Naive B cell (primary cell): ENCODE results near the gene AK8. TPM values are rescaled to one million over a fixed set of nuclear protein-coding genes. Genes with fewer than 3 reads are reported as not detected.

Experiments
- ATAC-seq, 2 donors: fragments of 150-1000 bp; cut with Tn5 transposase; 2 replicates each; pipeline ENCODE4 v1.10.0; 2021; ENCODE audit warnings: low read depth in 2 of 2, mild to moderate bottlenecking in 2 of 2, moderate library complexity in 2 of 2
- DNase-seq: peaks from one replicate; pipeline ENCODE4 v3.0.0; 2022
- H3K27ac Mint-ChIP-seq, 6 donors: one replicate each; pipeline ENCODE4 v1.8.0; 2020 to 2022; ENCODE audit warnings: mild to moderate bottlenecking in 6 of 6, mixed read lengths in 6 of 6, moderate library complexity in 5 of 6, inconsistent platforms in 2 of 6
- H3K27me3 Mint-ChIP-seq, 3 donors: one replicate each; pipeline ENCODE4 v1.8.0; 2021 to 2022; ENCODE audit warnings: mixed read lengths in 3 of 3, mild to moderate bottlenecking in 1 of 3
- H3K36me3 Mint-ChIP-seq, 2 donors: one replicate each; pipeline ENCODE4 v1.8.0; 2020 to 2022; ENCODE audit warnings: mixed read lengths in 2 of 2, inconsistent platforms in 1 of 2, mild to moderate bottlenecking in 1 of 2
- H3K4me1 Mint-ChIP-seq, 3 donors: one replicate each; pipeline ENCODE4 v1.8.0; 2020 to 2022; ENCODE audit warnings: mixed read lengths in 3 of 3, inconsistent platforms in 1 of 3, mild to moderate bottlenecking in 1 of 3, moderate library complexity in 1 of 3
- H3K4me3 Mint-ChIP-seq, 8 donors: one replicate each; pipeline ENCODE4 v1.8.0; 2020 to 2022; ENCODE audit warnings: mild to moderate bottlenecking in 8 of 8, mixed read lengths in 8 of 8, moderate library complexity in 8 of 8, inconsistent platforms in 2 of 8
- H3K9me3 Mint-ChIP-seq, 7 donors: one replicate each; pipeline ENCODE4 v1.8.0; 2020 to 2022; ENCODE audit warnings: mixed read lengths in 7 of 7, mild to moderate bottlenecking in 5 of 7, inconsistent platforms in 2 of 7, moderate library complexity in 1 of 7
- polyA plus RNA-seq, 6 donors: library from polyadenylated mRNA; unstranded; fragments of 300-500 nt; fragmentation: Illumina TruSeq; gene quantifications; one replicate each; pipeline ENCODE4 v1.2.3, GENCODE V29; 2021; ENCODE audit warnings: low read depth in 6 of 6

The AK8 gene
- polyA plus RNA-seq, 6 donors from 2014 or later = 0.70 to 4.7 (median 1.5) TPM

- no peaks in the 10 kb centered on the region for H3K4me1 Mint-ChIP-seq
- DNase-seq (no peak), ATAC-seq (no peak)
- H3K4me3 Mint-ChIP-seq = no peak overlapping the region
- H3K27ac Mint-ChIP-seq = no peak overlapping the region
- H3K9me3 Mint-ChIP-seq = no peaks in the 10 kb centered on the region
- H3K27me3 Mint-ChIP-seq = peaks cover 0 to 4% (median 0%) of the 10 kb centered on the region in 3 donors
- no peaks in the 10 kb centered on the region for H3K36me3 Mint-ChIP-seq
These were observed 13.8 kb downstream of the AK8 start for GRCh38 chr9:132864277-132864676.

- Mint-ChIP-seq H3K4me3 (no peak overlapping the region), H3K9me3 (no peaks in the 10 kb centered on the region), H3K4me1 (no peaks in the 10 kb centered on the region), H3K36me3 (no peaks in the 10 kb centered on the region), H3K27ac (no peak overlapping the region), H3K27me3 (peaks cover 0 to 9% (median 0%) of the 10 kb centered on the region in 3 donors)
- ATAC-seq (no peak), DNase-seq (no peak)
These were observed 15.0 kb downstream of the AK8 start for GRCh38 chr9:132863096-132863495.

- H3K9me3 Mint-ChIP-seq = no peaks in the 10 kb centered on the region
- H3K4me3 Mint-ChIP-seq = no peak overlapping the region
- peaks cover 0 to 10% (median 0%) of the 10 kb centered on the region in 3 donors for H3K27me3 Mint-ChIP-seq
These were observed 15.6 kb downstream of the AK8 start for GRCh38 chr9:132862533-132862932.

GRCh38 chr9:132861666-132862065 lies 16.4 kb downstream of the AK8 start:
- no peak for ATAC-seq
- H3K36me3 Mint-ChIP-seq = no peaks in the 10 kb centered on the region
- H3K4me3 Mint-ChIP-seq = no peak overlapping the region
- H3K9me3 Mint-ChIP-seq = no peaks in the 10 kb centered on the region
- H3K27ac Mint-ChIP-seq = no peak overlapping the region
- no peaks in the 10 kb centered on the region for H3K4me1 Mint-ChIP-seq
- no peak for DNase-seq
- H3K27me3 Mint-ChIP-seq = peaks cover 0 to 10% (median 0%) of the 10 kb centered on the region in 3 donors

More at GRCh38 chr9:132862533-132862932, 15.6 kb downstream of the AK8 start:
- ATAC-seq (no peak), DNase-seq (no peak)
- Mint-ChIP-seq H3K36me3 (no peaks in the 10 kb centered on the region), H3K27ac (no peak overlapping the region), H3K4me1 (no peaks in the 10 kb centered on the region)

- Mint-ChIP-seq H3K4me1 (peaks cover 10 to 19% (median 11%) of the 10 kb centered on the region in 3 donors), H3K36me3 (no peaks in the 10 kb centered on the region), H3K9me3 (no peaks in the 10 kb centered on the region), H3K4me3 (no peak overlapping the region), H3K27ac (peak overlapping the region in 2 of 6 donors; percentile 56), H3K27me3 (peaks cover 0 to 16% (median 0%) of the 10 kb centered on the region in 3 donors)
- no peak for DNase-seq
- ATAC-seq = no peak
These were observed 19.3 kb downstream of the AK8 start for GRCh38 chr9:132858751-132859150.

- H3K4me3 Mint-ChIP-seq = no peak overlapping the region
- ATAC-seq = no peak
These were observed 20.3 kb downstream of the AK8 start for GRCh38 chr9:132857616-132858342.

GRCh38 chr9:132857031-132857430 lies 21.1 kb downstream of the AK8 start:
- ATAC-seq = no peak
- H3K27ac Mint-ChIP-seq = no peak overlapping the region
- peaks cover 0 to 17% (median 0%) of the 10 kb centered on the region in 3 donors for H3K27me3 Mint-ChIP-seq
- H3K9me3 Mint-ChIP-seq = no peaks in the 10 kb centered on the region
- no peak for DNase-seq
- H3K36me3 Mint-ChIP-seq = no peaks in the 10 kb centered on the region
- H3K4me3 Mint-ChIP-seq = peak overlapping the region in 1 of 8 donors; percentile 74
- peaks cover 10 to 21% (median 11%) of the 10 kb centered on the region in 3 donors for H3K4me1 Mint-ChIP-seq

More at GRCh38 chr9:132857616-132858342, 20.3 kb downstream of the AK8 start:
- no peaks in the 10 kb centered on the region for H3K36me3 Mint-ChIP-seq
- no peaks in the 10 kb centered on the region for H3K9me3 Mint-ChIP-seq
- no peak overlapping the region for H3K27ac Mint-ChIP-seq
- no peak for DNase-seq
- peaks cover 10 to 21% (median 11%) of the 10 kb centered on the region in 3 donors for H3K4me1 Mint-ChIP-seq
- peaks cover 0 to 16% (median 0%) of the 10 kb centered on the region in 3 donors for H3K27me3 Mint-ChIP-seq

- DNase-seq = no peak
- H3K9me3 Mint-ChIP-seq = no peaks in the 10 kb centered on the region
- ATAC-seq = no peak
- peaks cover 10 to 21% (median 11%) of the 10 kb centered on the region in 3 donors for H3K4me1 Mint-ChIP-seq
- no peak overlapping the region for H3K27ac Mint-ChIP-seq
- H3K4me3 Mint-ChIP-seq = peak overlapping the region in 3 of 8 donors; percentile 42 to 63 (median 53)
- H3K36me3 Mint-ChIP-seq = no peaks in the 10 kb centered on the region
- H3K27me3 Mint-ChIP-seq = peaks cover 0 to 22% (median 0%) of the 10 kb centered on the region in 3 donors
These were observed 22.2 kb downstream of the AK8 start for GRCh38 chr9:132855904-132856303.

GRCh38 chr9:132854832-132855231 lies 23.3 kb downstream of the AK8 start:
- no peak for ATAC-seq
- Mint-ChIP-seq H3K4me3 (peak overlapping the region in 4 of 8 donors; percentile 31 to 68 (median 52)), H3K36me3 (no peaks in the 10 kb centered on the region), H3K27me3 (peaks cover 0 to 18% (median 0%) of the 10 kb centered on the region in 3 donors), H3K27ac (peak overlapping the region in 3 of 6 donors; percentile 6 to 37 (median 29)), H3K4me1 (peaks cover 10 to 21% (median 11%) of the 10 kb centered on the region in 3 donors), H3K9me3 (no peaks in the 10 kb centered on the region)
- DNase-seq = no peak

GRCh38 chr9:132853482-132853881 lies 24.6 kb downstream of the AK8 start:
- Mint-ChIP-seq H3K9me3 (no peaks in the 10 kb centered on the region), H3K27ac (no peak overlapping the region), H3K4me1 (peaks cover 10 to 28% (median 11%) of the 10 kb centered on the region in 3 donors), H3K27me3 (peaks cover 0 to 17% (median 0%) of the 10 kb centered on the region in 3 donors), H3K4me3 (peak overlapping the region in 1 of 8 donors; percentile 40), H3K36me3 (no peaks in the 10 kb centered on the region)
- DNase-seq = no peak
- no peak for ATAC-seq

GRCh38 chr9:132849185-132849706 lies 28.8 kb downstream of the AK8 start:
- Mint-ChIP-seq H3K4me1 (peaks cover under 1 to 23% (median under 1%) of the 10 kb centered on the region in 3 donors), H3K9me3 (no peaks in the 10 kb centered on the region), H3K4me3 (peak overlapping the region in 2 of 8 donors; percentile 2 to 68), H3K36me3 (no peaks in the 10 kb centered on the region), H3K27me3 (peaks cover 0 to 6% (median 0%) of the 10 kb centered on the region in 3 donors), H3K27ac (peak overlapping the region in 2 of 6 donors; percentile 30 to 32)
- DNase-seq = no peak
- no peak for ATAC-seq

GRCh38 chr9:132846918-132847515 lies 31.1 kb downstream of the AK8 start:
- peak overlapping the region in 1 of 8 donors; percentile 5 for H3K4me3 Mint-ChIP-seq
- ATAC-seq (no peak), DNase-seq (no peak)
- no peaks in the 10 kb centered on the region for H3K36me3 Mint-ChIP-seq
- H3K9me3 Mint-ChIP-seq = no peaks in the 10 kb centered on the region
- peaks cover 0 to 18% (median 0%) of the 10 kb centered on the region in 3 donors for H3K4me1 Mint-ChIP-seq
- peaks cover 0 to 5% (median 0%) of the 10 kb centered on the region in 3 donors for H3K27me3 Mint-ChIP-seq
- peak overlapping the region in 1 of 6 donors; percentile 88 for H3K27ac Mint-ChIP-seq

- Mint-ChIP-seq H3K9me3 (no peaks in the 10 kb centered on the region), H3K27ac (peak overlapping the region in 1 of 6 donors; percentile 3), H3K27me3 (no peaks in the 10 kb centered on the region), H3K4me1 (peaks cover 0 to 18% (median 0%) of the 10 kb centered on the region in 3 donors), H3K4me3 (no peak overlapping the region), H3K36me3 (no peaks in the 10 kb centered on the region)
- DNase-seq (no peak), ATAC-seq (no peak)
These were observed 31.8 kb downstream of the AK8 start for GRCh38 chr9:132846109-132846917.
